T-helper 17 cell (primary cell): ENCODE measurements around the gene KNDC1. TPM values are rescaled to one million over a fixed set of nuclear protein-coding genes. Genes with fewer than 3 reads are reported as not detected.

Source experiments
- ATAC-seq: fragments of 150-1000 bp; cut with Tn5 transposase; 2 replicates; pipeline ENCODE4 v1.10.0; 2021; ENCODE audit warnings: mild to moderate bottlenecking, moderate library complexity
- DNase-seq, 3 donors: peaks; one replicate each; pipeline versions ENCODE4 v3.0.0 to v3.0.0-alpha.2; 2020 to 2021
- H3K9me3 ChIP-seq: one replicate; pipeline ENCODE4 v1.7.0; 2013; ENCODE audit warnings: low read length, mild to moderate bottlenecking; ENCODE audit not compliant: control insufficient read depth, poor library complexity, severe bottlenecking
- H3K27ac Mint-ChIP-seq: one replicate; pipeline ENCODE4 v1.8.0; 2022; ENCODE audit warnings: mild to moderate bottlenecking, moderate library complexity, mixed read lengths
- H3K27me3 Mint-ChIP-seq: one replicate; pipeline ENCODE4 v1.8.0; 2022; ENCODE audit warnings: mixed read lengths
- H3K36me3 Mint-ChIP-seq: one replicate; pipeline ENCODE4 v1.8.0; 2022; ENCODE audit warnings: low read depth, mixed read lengths
- H3K4me1 Mint-ChIP-seq: one replicate; pipeline ENCODE4 v1.8.0; 2022; ENCODE audit warnings: mild to moderate bottlenecking, mixed read lengths
- H3K4me3 Mint-ChIP-seq: one replicate; pipeline ENCODE4 v1.8.0; 2022; ENCODE audit warnings: mild to moderate bottlenecking, moderate library complexity, mixed read lengths
- total RNA-seq, 4 donors: library from RNA in 2 of 4; stranded (reverse) in 2 of 4; gene quantifications; one replicate each; pipeline ENCODE4 v1.2.3 and lab custom pipeline; 2022 to 2026

The KNDC1 gene
- total RNA-seq, 2 donors from 2014 or later: 0.42 to 1.1 TPM

DNA sequence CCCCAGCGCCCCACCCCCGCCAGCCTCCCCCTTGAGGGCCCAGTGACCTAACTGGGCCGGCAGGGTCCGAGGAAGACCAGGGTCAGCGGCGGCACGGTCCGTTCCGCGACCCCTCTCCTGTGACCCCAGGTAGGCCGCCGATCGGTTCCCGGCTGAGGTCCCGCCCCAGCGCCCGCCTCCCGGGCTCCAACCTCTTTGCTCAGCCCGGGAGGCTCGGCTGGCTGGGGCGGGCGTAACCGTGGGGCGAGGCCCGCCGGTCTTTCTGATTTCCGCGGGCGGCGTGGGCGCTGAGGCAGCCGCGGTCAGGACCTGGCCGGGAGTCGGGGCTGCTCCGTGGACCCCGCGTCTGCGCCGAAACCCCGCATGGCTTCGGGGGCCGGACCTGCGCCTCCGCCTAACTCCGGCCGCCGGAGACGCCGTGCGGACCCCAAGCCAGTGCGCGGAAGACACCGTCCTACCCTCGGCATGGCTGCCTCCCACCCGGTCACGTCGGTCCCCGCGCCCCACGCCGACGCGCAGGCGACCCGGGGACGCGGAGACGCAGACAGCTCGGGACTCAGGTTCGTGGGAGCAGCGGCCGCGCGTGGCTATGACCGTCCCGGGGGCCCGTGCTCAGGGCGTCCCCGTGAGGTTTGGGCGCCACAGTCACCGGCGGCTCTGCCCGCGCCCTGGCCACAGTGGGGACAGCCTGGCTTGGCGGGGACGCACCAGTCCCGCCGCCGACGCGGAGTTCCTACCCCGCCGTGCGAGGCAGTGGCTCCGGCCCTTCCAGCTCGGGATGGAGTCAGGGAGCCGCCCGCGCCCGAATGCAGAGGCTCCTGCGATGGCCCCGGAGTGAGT is 76.6 kb downstream of the KNDC1 start:
- ATAC-seq (no peak), DNase-seq (no peak)
- Mint-ChIP-seq H3K4me3 (no peak overlapping the region), H3K27me3 (peaks cover 52% of the 10 kb centered on the region), H3K4me1 (peaks cover 18% of the 10 kb centered on the region), H3K36me3 (peaks cover 3% of the 10 kb centered on the region), H3K27ac (no peak overlapping the region)
- no peaks in the 10 kb centered on the region for H3K9me3 ChIP-seq

DNA sequence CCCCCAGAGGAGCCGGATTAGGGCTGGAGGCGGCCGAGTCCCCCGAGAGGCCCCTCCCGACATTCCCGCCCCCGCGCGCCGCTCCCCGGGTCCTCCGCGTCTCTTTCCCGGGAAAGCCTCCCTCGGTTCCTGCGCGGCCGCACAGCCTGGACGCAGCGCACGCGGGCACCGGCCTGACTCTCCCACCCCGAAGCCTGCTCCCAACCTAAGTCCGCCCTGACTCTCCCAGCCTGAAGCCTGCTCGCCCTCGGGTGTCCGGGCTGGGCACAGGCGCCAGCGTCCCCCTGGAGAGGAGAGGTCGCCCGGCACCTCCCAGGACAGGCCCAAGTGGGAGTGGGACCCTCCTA is 77.2 kb downstream of the KNDC1 start:
- peaks cover 3% of the 10 kb centered on the region for H3K36me3 Mint-ChIP-seq
- H3K27ac Mint-ChIP-seq: no peak overlapping the region
- ATAC-seq: no peak
- peaks cover 19% of the 10 kb centered on the region for H3K4me1 Mint-ChIP-seq
- no peaks in the 10 kb centered on the region for H3K9me3 ChIP-seq
- no peak for DNase-seq
- peaks cover 52% of the 10 kb centered on the region for H3K27me3 Mint-ChIP-seq
- H3K4me3 Mint-ChIP-seq: peak overlapping the region; percentile 67

DNA sequence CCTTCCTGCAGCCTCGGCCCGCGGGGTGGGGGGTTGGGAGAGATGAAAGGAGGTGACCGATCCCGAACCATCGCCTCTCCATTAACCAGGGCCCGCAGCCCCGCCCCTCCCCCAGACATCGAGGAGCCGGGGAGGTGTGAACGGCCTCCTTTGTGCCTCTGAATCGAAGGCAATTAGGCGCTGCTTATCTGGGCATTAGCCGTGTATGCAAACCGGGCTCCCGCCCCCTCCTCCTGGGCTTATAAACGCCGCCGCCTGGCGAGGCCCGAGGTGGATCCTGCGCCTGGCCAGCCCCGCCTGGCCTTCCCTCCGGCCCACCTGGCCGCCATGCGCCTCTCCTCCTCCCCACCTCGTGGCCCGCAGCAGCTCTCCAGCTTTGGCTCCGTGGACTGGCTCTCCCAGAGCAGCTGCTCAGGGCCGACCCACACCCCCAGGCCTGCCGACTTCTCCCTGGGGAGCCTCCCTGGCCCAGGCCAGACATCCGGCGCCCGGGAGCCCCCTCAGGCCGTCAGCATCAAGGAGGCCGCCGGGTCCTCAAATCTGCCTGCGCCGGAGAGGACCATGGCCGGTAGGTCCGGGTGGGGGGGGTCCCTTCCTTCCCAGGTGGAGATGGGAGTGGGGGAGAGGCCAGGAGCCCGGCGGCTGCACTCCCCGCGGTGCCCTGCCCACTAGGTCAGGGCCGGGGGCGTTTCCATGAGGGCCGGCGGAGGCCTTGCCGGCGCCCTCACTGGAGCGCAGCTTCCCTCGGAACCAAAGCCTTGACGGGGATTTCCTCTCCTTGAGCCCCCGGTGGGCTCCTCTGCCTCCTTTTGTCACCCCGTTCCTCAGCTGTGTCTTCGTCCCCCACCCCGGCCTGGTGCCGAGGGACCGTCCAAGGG is 77.8 kb downstream of the KNDC1 start, which contains the start of gene VENTX:
Gene VENTX (plus strand): TSS at position 268 of the 878 bp plus-strand sequence. CDS start 60 bp downstream, at position 328.
- Mint-ChIP-seq H3K36me3 (peaks cover 3% of the 10 kb centered on the region), H3K27ac (no peak within 1 kb of the TSS), H3K4me1 (peaks cover 23% of the 10 kb centered on the region), H3K4me3 (peak within 1 kb of the TSS; percentile 67), H3K27me3 (peaks cover 52% of the 10 kb centered on the region)
- ATAC-seq (no peak), DNase-seq (no peak)
- no peaks in the 10 kb centered on the region for H3K9me3 ChIP-seq

DNA sequence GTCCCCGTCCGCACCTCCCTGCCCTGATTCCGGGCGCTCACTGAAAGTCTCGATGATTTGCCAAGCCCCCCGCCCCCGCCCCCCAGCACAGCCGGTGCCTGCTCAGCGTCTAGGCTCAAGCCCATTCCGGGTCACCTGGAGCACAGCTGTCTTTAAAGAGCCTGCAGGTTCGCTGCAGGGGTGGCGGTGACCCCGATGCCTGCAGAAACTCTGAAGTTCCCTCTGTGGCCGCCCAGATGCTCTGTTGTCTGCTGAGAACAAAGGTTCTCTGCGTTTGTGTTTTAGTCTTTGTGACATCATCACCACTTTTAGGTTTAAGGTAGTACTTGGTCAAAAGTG is 78.4 kb downstream of the KNDC1 start:
- Mint-ChIP-seq H3K27me3 (peaks cover 53% of the 10 kb centered on the region), H3K4me1 (peaks cover 27% of the 10 kb centered on the region)
- DNase-seq: no peak

DNA sequence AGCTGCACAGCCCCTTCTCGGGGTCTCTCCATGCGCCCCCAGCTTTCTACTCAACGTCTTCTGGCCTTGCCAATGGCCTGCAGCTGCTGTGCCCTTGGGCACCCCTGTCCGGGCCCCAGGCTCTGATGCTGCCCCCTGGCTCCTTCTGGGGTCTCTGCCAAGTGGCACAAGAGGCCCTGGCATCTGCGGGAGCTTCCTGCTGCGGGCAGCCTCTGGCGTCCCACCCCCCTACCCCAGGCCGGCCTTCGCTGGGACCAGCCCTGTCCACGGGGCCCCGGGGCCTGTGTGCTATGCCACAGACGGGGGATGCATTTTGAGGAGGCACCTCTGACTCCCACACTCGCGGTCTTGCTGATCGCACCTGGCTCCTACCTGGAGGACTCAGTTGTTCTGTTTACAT is 80.0 kb downstream of the KNDC1 start:
- peaks cover 26% of the 10 kb centered on the region for H3K4me1 Mint-ChIP-seq
- no peaks in the 10 kb centered on the region for H3K9me3 ChIP-seq
- peaks cover 52% of the 10 kb centered on the region for H3K27me3 Mint-ChIP-seq
- peaks cover 7% of the 10 kb centered on the region for H3K36me3 Mint-ChIP-seq
- H3K4me3 Mint-ChIP-seq: peak overlapping the region; percentile 61
- DNase-seq (no peak), ATAC-seq (no peak)
- H3K27ac Mint-ChIP-seq: no peak overlapping the region

More for the DNA sequence above, 78.4 kb downstream of the KNDC1 start:
- Mint-ChIP-seq H3K36me3 (peaks cover 7% of the 10 kb centered on the region), H3K27ac (no peak overlapping the region), H3K4me3 (peak overlapping the region; percentile 19)
- no peaks in the 10 kb centered on the region for H3K9me3 ChIP-seq
- ATAC-seq: no peak

DNA sequence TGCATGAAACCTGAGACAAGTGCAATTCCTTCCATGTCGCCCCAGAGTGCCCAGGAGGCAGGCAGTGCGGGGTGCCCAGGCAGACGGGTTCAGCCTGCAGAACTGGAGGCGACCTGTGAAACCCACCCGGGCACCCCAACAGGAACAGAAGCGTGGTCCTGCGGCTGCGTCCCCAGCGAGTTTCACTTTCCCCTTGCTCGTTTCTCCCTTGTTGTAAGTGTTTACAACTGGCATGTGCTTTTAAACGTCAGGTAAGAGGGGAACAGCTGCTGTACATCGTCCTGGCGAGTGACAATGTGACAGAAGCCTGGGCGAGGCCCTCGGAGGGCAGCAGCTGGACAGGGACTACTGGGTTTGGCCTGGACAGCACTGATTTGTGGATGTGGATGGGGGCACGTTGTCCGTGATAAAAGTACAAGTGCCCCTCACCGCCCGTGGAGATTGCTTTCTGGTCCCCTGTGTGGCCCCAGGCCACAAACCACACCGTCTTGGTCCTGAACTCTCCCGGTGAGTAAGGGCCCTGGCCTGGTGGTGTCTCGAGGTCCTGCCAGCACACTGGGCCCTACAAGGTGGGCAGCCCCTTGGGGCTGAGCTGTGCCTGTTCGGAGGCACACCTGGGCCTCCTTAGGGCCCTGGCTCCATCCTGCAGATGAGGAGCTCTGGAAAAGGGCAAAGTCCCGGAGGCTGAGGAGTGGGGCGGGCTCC is 81.6 kb downstream of the KNDC1 start:
- H3K4me3 Mint-ChIP-seq: peak overlapping the region; percentile 86
- H3K4me1 Mint-ChIP-seq: peaks cover 21% of the 10 kb centered on the region
- no peaks in the 10 kb centered on the region for H3K9me3 ChIP-seq
- H3K36me3 Mint-ChIP-seq: peaks cover 7% of the 10 kb centered on the region
- H3K27me3 Mint-ChIP-seq: peaks cover 50% of the 10 kb centered on the region
- no peak overlapping the region for H3K27ac Mint-ChIP-seq
- no peak for DNase-seq
- ATAC-seq: peak; percentile 12

DNA sequence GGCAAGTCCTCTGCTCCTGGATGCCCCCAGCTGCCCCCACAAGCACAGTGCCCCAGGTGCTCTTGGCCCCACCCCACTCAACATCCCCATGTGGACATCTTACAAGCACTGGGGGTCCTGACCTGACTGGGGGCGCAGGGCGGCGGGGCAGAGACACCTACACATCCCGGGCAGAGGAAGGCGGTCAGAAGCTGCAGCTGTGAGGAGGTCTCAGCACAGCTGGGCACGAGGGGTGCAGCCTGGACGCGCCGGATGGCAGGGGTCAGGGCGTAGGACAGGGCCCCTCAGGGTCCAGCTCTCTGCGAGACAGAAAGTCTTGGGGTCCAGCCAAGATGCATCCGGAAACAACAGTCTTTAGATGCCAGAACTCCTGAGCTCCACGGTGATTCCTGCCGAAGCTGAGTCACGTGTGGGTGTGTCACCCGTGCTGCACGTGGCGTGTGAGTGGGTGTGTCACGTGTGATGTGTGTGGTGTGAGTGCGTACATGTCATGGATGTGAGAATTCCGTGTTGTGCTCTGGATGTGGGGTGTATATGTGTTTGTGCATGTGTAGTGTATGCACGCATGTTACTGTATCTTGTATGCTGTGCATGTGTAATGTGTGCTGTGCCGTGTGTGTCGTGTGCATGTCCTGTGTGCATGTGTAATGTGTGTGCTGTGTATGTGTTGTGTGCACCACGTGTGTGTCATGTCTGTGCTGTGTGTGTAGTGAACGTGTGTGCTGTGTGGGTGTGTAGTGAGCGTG is 82.8 kb downstream of the KNDC1 start:
- DNase-seq (no peak), ATAC-seq (no peak)
- Mint-ChIP-seq H3K27me3 (peaks cover 50% of the 10 kb centered on the region), H3K4me3 (peak overlapping the region; percentile 72), H3K36me3 (peaks cover 7% of the 10 kb centered on the region), H3K4me1 (peaks cover 18% of the 10 kb centered on the region), H3K27ac (no peak overlapping the region)
- no peaks in the 10 kb centered on the region for H3K9me3 ChIP-seq

DNA sequence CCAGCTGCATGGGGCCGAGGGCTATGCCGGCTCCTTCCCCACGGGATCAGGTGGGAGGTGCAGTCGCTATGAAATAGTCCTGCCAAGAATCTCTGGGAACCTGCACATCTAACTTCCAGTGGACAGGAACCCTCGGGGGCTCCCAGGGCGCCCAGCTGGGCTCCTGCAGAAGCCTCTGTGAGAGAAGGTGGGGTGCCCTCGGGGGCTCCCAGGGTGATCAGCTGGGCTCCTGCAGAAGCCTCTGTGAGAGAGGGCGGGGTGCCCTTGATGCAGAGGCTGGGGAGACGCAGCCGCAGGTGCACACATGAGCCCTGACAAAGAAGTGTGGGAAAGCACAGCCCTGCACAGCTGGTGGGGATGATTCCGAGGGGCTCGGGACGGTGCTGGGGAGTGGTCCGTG is 83.6 kb downstream of the KNDC1 start:
- no peak for ATAC-seq
- Mint-ChIP-seq H3K27me3 (peaks cover 48% of the 10 kb centered on the region), H3K4me3 (peak overlapping the region; percentile 72), H3K36me3 (peaks cover 7% of the 10 kb centered on the region), H3K27ac (no peak overlapping the region), H3K4me1 (peaks cover 18% of the 10 kb centered on the region)
- DNase-seq: no peak
- H3K9me3 ChIP-seq: no peaks in the 10 kb centered on the region

DNA sequence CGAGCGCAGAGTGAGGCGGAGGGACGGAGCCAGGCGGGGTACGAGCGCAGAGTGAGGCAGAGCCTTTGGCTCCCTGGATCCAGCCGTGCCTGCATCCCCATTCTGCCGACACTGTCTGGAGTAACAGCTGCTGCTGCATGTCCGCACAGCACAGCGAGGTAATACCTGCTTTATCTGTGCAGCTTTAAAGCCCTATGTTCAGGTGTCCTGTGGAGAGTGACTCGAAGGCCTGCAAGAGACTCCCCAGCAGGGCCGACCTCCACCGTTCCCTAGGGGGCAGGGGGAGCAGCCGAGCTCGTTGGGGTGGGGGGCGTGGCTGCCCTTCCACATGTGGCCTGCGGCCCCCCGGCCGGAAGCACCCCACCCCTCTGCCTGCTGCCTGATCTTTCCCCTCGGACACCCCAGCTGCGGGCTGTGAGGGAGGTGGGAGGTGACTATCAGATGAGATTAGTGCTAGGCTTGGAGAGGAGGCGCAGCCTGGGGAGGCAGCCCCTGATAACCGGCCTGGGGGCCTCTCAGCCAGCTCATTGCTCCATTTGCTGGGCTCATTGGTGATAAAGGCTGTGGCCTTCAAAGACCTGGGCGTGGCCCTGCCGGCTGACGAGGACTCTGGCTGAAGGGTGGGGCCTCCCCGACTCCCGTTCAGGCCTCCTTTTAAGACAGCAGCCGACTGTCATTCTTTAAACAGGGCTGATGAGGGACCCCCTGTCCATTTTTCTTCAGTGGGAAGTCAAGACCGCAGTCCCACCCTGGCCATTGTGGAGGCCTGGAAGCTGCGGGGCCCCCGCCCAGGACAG is 85.6 kb downstream of the KNDC1 start:
- no peak overlapping the region for H3K4me3 Mint-ChIP-seq
- H3K27ac Mint-ChIP-seq: no peak overlapping the region
- no peak for DNase-seq
- no peak for ATAC-seq
- no peaks in the 10 kb centered on the region for H3K9me3 ChIP-seq
- H3K27me3 Mint-ChIP-seq: peaks cover 45% of the 10 kb centered on the region
- peaks cover 26% of the 10 kb centered on the region for H3K4me1 Mint-ChIP-seq
- H3K36me3 Mint-ChIP-seq: peaks cover 14% of the 10 kb centered on the region

DNA sequence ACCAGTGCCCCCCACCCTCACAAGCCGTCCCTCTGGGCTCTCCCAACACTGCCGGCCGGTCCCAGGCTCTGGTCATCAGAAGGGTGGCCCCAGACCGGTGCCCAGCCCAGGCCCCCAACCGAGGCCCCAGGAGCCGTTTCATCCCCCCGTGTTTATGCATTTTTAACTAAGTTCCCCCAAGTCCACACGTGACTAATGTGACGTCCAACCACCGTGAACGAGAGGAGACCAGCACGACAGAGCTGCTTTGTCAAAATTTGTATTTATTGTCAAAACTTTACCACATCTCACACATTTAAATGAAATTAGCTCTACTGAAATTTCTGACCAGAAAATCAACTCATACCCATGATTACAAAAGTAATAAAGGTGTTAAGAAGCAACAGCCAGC is 86.2 kb downstream of the KNDC1 start:
- H3K36me3 Mint-ChIP-seq: peaks cover 11% of the 10 kb centered on the region
- H3K27ac Mint-ChIP-seq: no peak overlapping the region
- ATAC-seq (no peak), DNase-seq (no peak)
- H3K4me1 Mint-ChIP-seq: peaks cover 22% of the 10 kb centered on the region
- peaks cover 39% of the 10 kb centered on the region for H3K27me3 Mint-ChIP-seq
- H3K9me3 ChIP-seq: no peaks in the 10 kb centered on the region
- no peak overlapping the region for H3K4me3 Mint-ChIP-seq

DNA sequence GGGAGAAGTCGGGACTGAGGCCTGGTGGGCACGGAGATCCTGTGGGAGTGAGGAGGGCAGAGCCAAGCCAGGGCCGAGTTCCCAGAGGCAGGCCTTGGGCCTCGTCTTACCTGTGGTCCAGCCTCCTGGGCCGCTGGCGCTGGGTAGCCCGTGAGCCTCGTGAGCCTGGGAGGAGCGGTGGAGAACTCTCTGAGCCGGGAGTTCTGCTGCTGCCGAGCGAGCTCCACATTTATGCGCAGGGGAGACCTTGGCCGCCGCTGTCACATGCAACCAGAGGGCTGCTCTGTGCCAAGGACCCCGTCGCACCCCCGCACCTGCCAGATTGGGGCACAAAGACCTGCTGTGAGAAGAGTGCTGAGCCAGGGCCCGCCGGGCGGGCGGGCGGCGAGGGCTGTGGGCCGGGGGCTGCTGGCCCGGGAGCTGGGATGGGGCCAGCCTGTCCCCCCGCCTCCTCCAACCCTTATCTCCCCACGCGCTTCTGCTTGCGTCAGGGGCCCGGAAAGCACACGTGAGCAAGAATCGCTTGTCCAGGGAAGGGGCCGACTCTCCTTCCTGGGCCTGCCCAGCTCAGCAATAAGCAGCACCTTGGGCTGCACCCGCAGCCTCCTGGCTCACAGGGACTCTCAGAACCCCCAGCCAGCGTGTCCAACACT is 87.8 kb downstream of the KNDC1 start:
- peaks cover 11% of the 10 kb centered on the region for H3K36me3 Mint-ChIP-seq
- ATAC-seq: no peak
- no peak overlapping the region for H3K4me3 Mint-ChIP-seq
- no peaks in the 10 kb centered on the region for H3K9me3 ChIP-seq
- DNase-seq: no peak
- H3K4me1 Mint-ChIP-seq: peaks cover 13% of the 10 kb centered on the region
- no peak overlapping the region for H3K27ac Mint-ChIP-seq
- peaks cover 23% of the 10 kb centered on the region for H3K27me3 Mint-ChIP-seq

DNA sequence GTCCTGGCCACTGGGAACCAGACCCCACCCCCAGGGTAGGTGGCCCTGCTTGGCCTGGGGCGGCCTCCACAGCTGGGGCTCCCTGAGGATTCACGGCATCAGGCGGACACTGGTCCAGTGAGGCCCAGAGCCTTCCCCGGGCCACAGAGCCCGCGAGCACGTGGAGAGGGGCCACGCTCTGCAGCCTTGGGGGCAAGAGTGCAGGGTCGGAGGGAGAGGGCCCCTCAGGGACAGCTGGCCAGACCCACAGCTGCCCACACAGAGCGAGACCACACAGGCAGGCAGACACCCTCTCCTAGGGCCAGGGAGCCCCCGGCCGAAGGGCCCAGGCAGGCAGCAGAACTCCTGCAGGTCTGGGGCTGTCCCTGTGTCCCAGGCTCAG is 88.3 kb downstream of the KNDC1 start:
- Mint-ChIP-seq H3K27ac (no peak overlapping the region), H3K4me1 (peaks cover 9% of the 10 kb centered on the region), H3K36me3 (peaks cover 8% of the 10 kb centered on the region), H3K27me3 (peaks cover 18% of the 10 kb centered on the region), H3K4me3 (no peak overlapping the region)
- DNase-seq (no peak), ATAC-seq (no peak)
- H3K9me3 ChIP-seq: no peaks in the 10 kb centered on the region
